H1 (cell line): ENCODE measurements around the gene HOXB13. TPM values are rescaled to one million over a fixed set of nuclear protein-coding genes. Genes with fewer than 3 reads are reported as not detected.

ENCODE experiments used
- CTCF ChIA-PET: fragments of 300-600 bp; sonication (Branson Sonifier 250); formaldehyde crosslinking; loops from one replicate; lab custom pipeline; 2021; ENCODE audit not compliant: partially characterized antibody; lab: Charles Lee
- POLR2A ChIA-PET: fragments of 300-600 bp; sonication (Branson Sonifier 250); formaldehyde crosslinking; loops from one replicate; lab custom pipeline; 2021; ENCODE audit warnings: inconsistent platforms; ENCODE audit not compliant: partially characterized antibody; lab: Charles Lee
- DNase-seq, 2 experiments: peaks; one replicate each; pipeline versions ENCODE4 v3.0.0 to v3.0.0-alpha.2; 2010 to 2022; ENCODE audit warnings: low spot score in 2 of 2, low read depth in 1 of 2, mixed read lengths in 1 of 2
- FAIRE-seq: peaks from 2 replicates; lab custom pipeline; 2011; peaks lifted over from hg19 to GRCh38; lab: Jason Lieb, UNC
- H2AFZ ChIP-seq: 2 replicates; pipeline ENCODE4 v1.8.1; 2012; ENCODE audit warnings: low read length, inconsistent platforms
- H2AK5ac ChIP-seq: 2 replicates; pipeline ENCODE4 v1.6.1; 2013; ENCODE audit warnings: low read depth, low read length
- H2BK120ac ChIP-seq: replicated peaks from 2 replicates; pipeline ENCODE3; 2013; ENCODE audit warnings: low read depth, low read length, inconsistent platforms
- H2BK12ac ChIP-seq: 2 replicates; pipeline ENCODE4 v1.6.1; 2013; ENCODE audit warnings: low read depth, low read length
- H2BK15ac ChIP-seq: 2 replicates; pipeline ENCODE4 v1.6.1; 2013; ENCODE audit warnings: low read length
- H2BK20ac ChIP-seq: 2 replicates; pipeline ENCODE4 v1.6.1; 2013; ENCODE audit warnings: low read length
- H2BK5ac ChIP-seq: 2 replicates; pipeline ENCODE4 v1.6.1; 2013; ENCODE audit warnings: low read depth, low read length
- H3K14ac ChIP-seq: 2 replicates; pipeline ENCODE4 v1.6.1; 2013; ENCODE audit warnings: inconsistent platforms; ENCODE audit not compliant: insufficient read length
- H3K18ac ChIP-seq: 2 replicates; pipeline ENCODE4 v1.6.1; 2013; ENCODE audit warnings: low read length; ENCODE audit errors: extremely low read depth
- H3K23ac ChIP-seq: 2 replicates; pipeline ENCODE4 v1.6.1; 2013; ENCODE audit warnings: inconsistent platforms; ENCODE audit not compliant: insufficient read length
- H3K23me2 ChIP-seq: 2 replicates; pipeline ENCODE4 v1.6.1; 2013; ENCODE audit warnings: low read depth, low read length
- H3K27ac ChIP-seq: 2 replicates; pipeline ENCODE4 v1.6.1; 2011; ENCODE audit warnings: low read depth, low read length, inconsistent platforms
- H3K27me3 ChIP-seq, 4 experiments: replicated peaks in 1 of 4; 1 replicate in 1 of 4; 2 replicates in 3 of 4; pipeline versions ENCODE4 v1.6.1 to v1.8.1; 2011 to 2013; ENCODE audit warnings: low read length in 3 of 4, mild to moderate bottlenecking in 3 of 4, inconsistent platforms in 2 of 4, mixed read lengths in 2 of 4, moderate library complexity in 1 of 4; ENCODE audit not compliant: control insufficient read depth in 3 of 4, insufficient read depth in 3 of 4; ENCODE audit errors: extremely low read depth in 1 of 4
- H3K36me3 ChIP-seq, 4 experiments: 2 replicates each; pipeline versions ENCODE4 v1.6.1 to v1.8.1; 2011 to 2013; ENCODE audit warnings: mild to moderate bottlenecking in 4 of 4, low read length in 3 of 4, moderate library complexity in 2 of 4, control low read depth in 1 of 4, inconsistent platforms in 1 of 4; ENCODE audit not compliant: insufficient read depth in 4 of 4, control insufficient read depth in 2 of 4
- H3K4ac ChIP-seq: replicated peaks from 2 replicates; pipeline ENCODE3; 2013; ENCODE audit warnings: low read length, low read depth, mixed read lengths, inconsistent platforms; ENCODE audit not compliant: insufficient read length
- H3K4me1 ChIP-seq, 4 experiments: replicated peaks in 1 of 4; 1 replicate in 1 of 4; 2 replicates in 3 of 4; pipeline versions ENCODE4 v1.6.1 to v1.8.1; 2011 to 2013; ENCODE audit warnings: low read length in 3 of 4, inconsistent platforms in 2 of 4, mixed read lengths in 1 of 4; ENCODE audit not compliant: insufficient read depth in 4 of 4, control insufficient read depth in 3 of 4
- H3K4me2 ChIP-seq, 2 experiments: 2 replicates each; pipeline versions ENCODE4 v1.6.1 to v1.8.1; 2011 to 2013; ENCODE audit warnings: low read depth in 2 of 2, low read length in 2 of 2, control low read depth in 1 of 2, inconsistent platforms in 1 of 2, mild to moderate bottlenecking in 1 of 2; ENCODE audit not compliant: insufficient read depth in 1 of 2
- H3K4me3 ChIP-seq, 4 experiments: fragments of 200-600, 300-600 bp in 1 of 4; sonication (generic), shearing (Covaris generic), sonication (Bioruptor Twin) in 1 of 4; 2 replicates each; pipeline versions ENCODE4 v1.5.1 to v1.8.1; 2011 to 2016; ENCODE audit warnings: low read length in 4 of 4, low read depth in 3 of 4, control low read depth in 2 of 4, inconsistent platforms in 2 of 4, mild to moderate bottlenecking in 2 of 4, mixed read lengths in 1 of 4, moderate library complexity in 1 of 4; ENCODE audit not compliant: insufficient read depth in 2 of 4; ENCODE audit errors: extremely low read depth in 1 of 4
- H3K56ac ChIP-seq: replicated peaks from 2 replicates; pipeline ENCODE3; 2013; ENCODE audit warnings: low read depth, mild to moderate bottlenecking, mixed read lengths, low read length, inconsistent platforms; ENCODE audit not compliant: insufficient read length
- H3K79me1 ChIP-seq: 2 replicates; pipeline ENCODE4 v1.6.1; 2013; ENCODE audit warnings: low read depth, low read length, control low read depth
- H3K79me2 ChIP-seq, 2 experiments: 2 replicates each; pipeline versions ENCODE4 v1.6.1 to v1.8.1; 2012 to 2013; ENCODE audit warnings: low read length in 2 of 2, mild to moderate bottlenecking in 2 of 2, inconsistent platforms in 1 of 2; ENCODE audit not compliant: insufficient read depth in 2 of 2, control insufficient read depth in 1 of 2
- H3K9ac ChIP-seq, 4 experiments: replicated peaks in 1 of 4; 1 replicate in 1 of 4; 2 replicates in 3 of 4; pipeline versions ENCODE4 v1.6.1 to v1.8.1; 2011 to 2013; ENCODE audit warnings: low read depth in 3 of 4, low read length in 3 of 4, control low read depth in 2 of 4, mild to moderate bottlenecking in 2 of 4, moderate library complexity in 2 of 4, inconsistent platforms in 1 of 4; ENCODE audit errors: extremely low read depth in 1 of 4
- H3K9me3 ChIP-seq, 2 experiments: 2 replicates each; pipeline versions ENCODE4 v1.6.1 to v1.8.1; 2012 to 2013; ENCODE audit warnings: mild to moderate bottlenecking in 2 of 2, moderate library complexity in 2 of 2, control low read depth in 1 of 2, inconsistent platforms in 1 of 2, low read depth in 1 of 2, low read length in 1 of 2, mixed read lengths in 1 of 2; ENCODE audit not compliant: insufficient read depth in 2 of 2
- H4K20me1 ChIP-seq, 2 experiments: replicated peaks in 1 of 2; 2 replicates each; pipeline versions ENCODE3 to v1.8.1; 2011 to 2013; ENCODE audit warnings: inconsistent platforms in 2 of 2, low read length in 2 of 2, mild to moderate bottlenecking in 1 of 2; ENCODE audit not compliant: insufficient read depth in 2 of 2, control insufficient read depth in 1 of 2
- H4K5ac ChIP-seq: 2 replicates; pipeline ENCODE4 v1.6.1; 2013; ENCODE audit warnings: low read length, low read depth, mixed read lengths, inconsistent platforms; ENCODE audit not compliant: insufficient read length
- H4K8ac ChIP-seq: 2 replicates; pipeline ENCODE4 v1.8.0; 2013; ENCODE audit warnings: mild to moderate bottlenecking, moderate library complexity, low read length, inconsistent platforms; ENCODE audit not compliant: insufficient read depth; ENCODE audit errors: extremely low read depth
- H4K91ac ChIP-seq: replicated peaks from 2 replicates; pipeline ENCODE3; 2013; ENCODE audit warnings: low read length, mixed read lengths, inconsistent platforms; ENCODE audit not compliant: insufficient read length
- BRCA1 ChIP-seq: IDR thresholded peaks from 2 replicates; pipeline ENCODE4 v1.6.1; 2012; ENCODE audit warnings: low read depth, low read length, improper control_type of control experiment
- CTCF ChIP-seq, 3 experiments: IDR thresholded peaks; 1 replicate in 2 of 3; 2 replicates in 1 of 3; pipeline versions ENCODE4 v1.5.1 to v1.6.1; 2011; ENCODE audit warnings: low read length in 3 of 3, mild to moderate bottlenecking in 3 of 3, inconsistent platforms in 2 of 3, low read depth in 1 of 3, moderate library complexity in 1 of 3; ENCODE audit not compliant: insufficient read depth in 1 of 3; ENCODE audit errors: control extremely low read depth in 1 of 3
- GABPA ChIP-seq: IDR thresholded peaks from 2 replicates; pipeline ENCODE4 v1.6.1; 2011; ENCODE audit warnings: mild to moderate bottlenecking, low read length, moderate library complexity, borderline replicate concordance; ENCODE audit not compliant: insufficient read depth
- GTF2F1 ChIP-seq: IDR thresholded peaks from 2 replicates; pipeline ENCODE4 v1.6.1; 2012; ENCODE audit warnings: low read depth, low read length, improper control_type of control experiment, borderline replicate concordance
- KDM5A ChIP-seq: fragments of 200-600 bp; IDR thresholded peaks from 2 replicates; pipeline ENCODE4 v1.7.1; 2012; ENCODE audit warnings: mild to moderate bottlenecking, low read length, inconsistent platforms, mixed read lengths
- NRF1 ChIP-seq: IDR thresholded peaks from 2 replicates; pipeline ENCODE4 v1.6.1; 2011; ENCODE audit warnings: mild to moderate bottlenecking, low read depth, low read length, improper control_type of control experiment
- RXRA ChIP-seq: IDR thresholded peaks from 2 replicates; pipeline ENCODE4 v1.6.1; 2011; ENCODE audit warnings: low read depth, mild to moderate bottlenecking, low read length, moderate library complexity; ENCODE audit not compliant: insufficient read depth
- SIN3A ChIP-seq, 2 experiments: IDR thresholded peaks in 1 of 2; conservative IDR thresholded peaks in 1 of 2; 2 replicates each; pipeline ENCODE4 v1.6.1; 2011 to 2012; ENCODE audit warnings: low read length in 2 of 2, improper control_type of control experiment in 1 of 2, low read depth in 1 of 2, mild to moderate bottlenecking in 1 of 2
- SP2 ChIP-seq: IDR thresholded peaks from 2 replicates; pipeline ENCODE4 v1.6.1; 2012; ENCODE audit warnings: mild to moderate bottlenecking, low read length, inconsistent platforms
- SUZ12 ChIP-seq: fragments of 200-600 bp; sonication (generic); IDR thresholded peaks from 2 replicates; pipeline ENCODE4 v1.6.1; 2012; ENCODE audit warnings: mild to moderate bottlenecking, inconsistent platforms, low read length, moderate library complexity, mixed read lengths
- TAF7 ChIP-seq: optimal IDR thresholded peaks from 2 replicates; pipeline ENCODE3; 2011; ENCODE audit warnings: low read depth, mild to moderate bottlenecking, inconsistent platforms, low read length, moderate library complexity, borderline replicate concordance
- WGBS, 2 experiments: shearing (Covaris generic) in 1 of 2; methylation state at CpG; one replicate each; pipeline versions ENCODE4 v1.1.6 to v1.1.7; 2013 to 2015; ENCODE audit warnings: low lambda C conversion rate in 2 of 2, mixed read lengths in 2 of 2, inconsistent platforms in 1 of 2, low coverage in 1 of 2, missing lambda C conversion rate in 1 of 2; ENCODE audit not compliant: insufficient replicate concordance in 2 of 2, insufficient coverage in 1 of 2, insufficient read length in 1 of 2; ENCODE audit errors: extremely low coverage in 1 of 2, missing lambda C conversion rate in 1 of 2; 5-methylcytosine and 5-hydroxymethylcytosine counted together
- polyA plus RNA-seq, 7 experiments: library from polyadenylated mRNA; depleted of rRNA in 3 of 7; stranded (reverse) in 5 of 7; unstranded in 2 of 7; fragments of >200 nt in 5 of 7; fragments of 200-250 nt in 2 of 7; gene quantifications; 1 replicate in 5 of 7; 2 replicates in 1 of 7; 4 replicates in 1 of 7; pipeline versions ENCODE4 v1.2.1 to v1.2.3, GENCODE V29; 2011 to 2013; ENCODE audit warnings: missing spikeins in 2 of 7, mixed read lengths in 2 of 7
- total RNA-seq: library from RNA; stranded (reverse); fragmentation: NEBNext Ultra II Directional; extraction: Animal tissue kit (Norgen Biotek cat#: 25700); gene quantifications from 2 replicates; pipeline ENCODE4 v1.2.1, GENCODE V29; 2021

Gene HOXB13
- total and polyA plus RNA-seq, 2 of the 8 experiments (the other 6 are each of a cell fraction or from before 2014, with no cell fraction given): not detected

DNA sequence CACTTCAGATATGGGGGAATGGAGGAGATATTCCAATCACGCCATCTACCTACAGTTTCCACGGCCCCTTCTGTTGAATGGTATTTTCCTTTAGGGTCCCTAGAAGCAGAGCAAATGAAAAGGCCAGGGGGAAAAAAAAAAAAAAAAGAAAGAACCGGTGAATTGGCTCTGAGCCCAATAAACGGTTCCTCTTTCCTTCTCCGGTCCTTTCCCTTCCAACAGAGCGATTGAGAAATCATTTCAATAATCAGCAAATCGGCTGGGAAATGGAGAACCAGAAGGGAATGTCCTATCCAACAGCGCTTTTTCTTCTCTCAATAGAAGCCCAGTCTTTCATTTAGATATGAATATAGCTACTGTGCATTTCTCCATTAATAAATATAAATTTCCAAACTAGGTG lies 26.8 kb upstream of the HOXB13 start:
- no peak overlapping the region for H2AFZ ChIP-seq
- POLR2A ChIA-PET: interaction anchor here (1.0 to 1.6 kb wide), 2 partner anchors 10 to 31 kb away, joined by 3 read pairs; no protein-coding TSS in a partner anchor
- TF ChIP-seq NRF1 (no peak), RXRA (no peak), GTF2F1 (no peak), SUZ12 (no peak), SIN3A (conservative IDR thresholded peaks at IDR 0.05 in 1 of 2, IDR thresholded peaks at IDR 0.05 in 1 of 2; ENCODE audit: low read depth in 1 of 2, low read length in 2 of 2) (no peak), SP2 (no peak), BRCA1 (no peak), CTCF (IDR thresholded peaks at IDR 0.05; ENCODE audit: control extremely low read depth in 1 of 3, insufficient read depth in 1 of 3, low read depth in 1 of 3, low read length in 3 of 3) (no peak), KDM5A (no peak), GABPA (no peak), TAF7 (no peak)

More for the DNA sequence above, 26.8 kb upstream of the HOXB13 start:
- Histone ChIP-seq H3K4me3 (peak overlapping the region in 1 of 4 experiments; percentile 28; a peak in 1 of 8 replicates), H3K4me1 (peaks cover 0 to 7% (median 3%) of the 10 kb centered on the region in 4 experiments; a peak in 4 of 7 replicates), H3K27me3 (peaks cover 75 to 93% (median 89%) of the 10 kb centered on the region in 4 experiments), H3K23me2 (peaks cover 2% of the 10 kb centered on the region; the same call in 1 of the 2 replicates), H3K79me2 (no peaks in the 10 kb centered on the region), H2BK20ac (no peak overlapping the region), H4K8ac (no peak overlapping the region), H4K5ac (no peak overlapping the region), H3K9me3 (no peaks in the 10 kb centered on the region), H3K79me1 (no peaks in the 10 kb centered on the region), H4K20me1 (peaks cover 18 to 33% of the 10 kb centered on the region in 2 experiments), H3K23ac (no peak overlapping the region), H3K4me2 (peak overlapping the region; percentile 8 to 53; a peak in 3 of 4 replicates), H3K4ac (no peak overlapping the region), H3K56ac (no peak overlapping the region), H3K36me3 (no peaks in the 10 kb centered on the region; a peak in 1 of 8 replicates), H2BK12ac (no peak overlapping the region), H2BK5ac (no peak overlapping the region), H4K91ac (no peak overlapping the region), H3K18ac (no peak overlapping the region), H2AK5ac (no peak overlapping the region), H2BK120ac (no peak overlapping the region), H3K14ac (no peak overlapping the region), H2BK15ac (no peak overlapping the region), H3K9ac (no peak overlapping the region), H3K27ac (no peak overlapping the region)
- DNase-seq: no peak
- CTCF ChIA-PET: interaction anchor here (1.0 to 18.8 kb wide), 11 partner anchors 13 to 84 kb away, joined by 3 to 186 read pairs (median 4); no protein-coding TSS in a partner anchor
- no peak for FAIRE-seq
- 41% methylated on average over 7 of the region's 8 CpGs; no CpG with 5 or more reads in 1 of the 2 experiments for WGBS, 2 experiments
